ENCODE data around the gene NTN4.

DNA sequence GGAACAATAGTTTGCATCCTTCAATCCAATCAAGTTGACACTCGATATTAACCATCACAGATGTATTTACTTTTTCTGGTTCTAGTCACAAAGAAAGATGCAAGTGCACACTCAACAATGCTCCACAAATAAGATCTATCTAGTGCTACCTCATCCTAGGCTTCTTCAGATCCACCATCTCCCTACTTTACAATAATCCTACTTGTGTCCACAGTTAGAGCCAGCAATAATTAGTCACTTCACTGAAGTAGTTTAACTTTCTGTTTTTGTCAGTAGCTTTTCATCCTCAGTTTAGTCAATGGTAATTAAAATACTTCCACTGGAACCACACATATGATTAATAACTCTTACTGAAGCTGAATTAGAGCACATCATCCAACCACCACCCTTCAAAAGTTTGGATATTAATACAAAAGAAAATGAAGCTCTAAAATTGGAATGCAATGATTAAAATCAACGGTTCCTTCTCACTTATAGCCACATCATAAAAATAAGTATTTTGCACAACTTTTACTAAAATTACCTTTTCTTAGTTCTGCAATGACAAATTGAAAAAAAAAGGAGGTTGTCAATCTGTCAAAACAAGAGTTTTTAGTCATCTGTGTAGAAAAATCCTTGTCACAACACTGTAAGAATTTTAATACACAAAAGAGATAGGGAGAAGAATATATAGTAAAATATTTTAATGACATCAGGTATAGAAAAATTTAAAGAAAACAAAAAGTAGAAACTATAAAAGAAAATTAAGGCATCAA lies 39.9 kb upstream of the NTN4 start:
- TF ChIP-seq POLR2A (IDR thresholded peaks at IDR 0.05; ENCODE audit: low read depth, low read length), result no peak
- TF ChIP-seq TAF1 (IDR thresholded peaks at IDR 0.05; ENCODE audit: borderline replicate concordance, low read depth, low read length), result no peak
- TF ChIP-seq POLR2AphosphoS5 (IDR thresholded peaks at IDR 0.05; ENCODE audit: low read depth, low read length), result no peak

Data from GM12892 (cell line).